OCI-LY7 (cell line): ENCODE measurements around the gene TAS2R13. TPM values are rescaled to one million over a fixed set of nuclear protein-coding genes. Genes with fewer than 3 reads are reported as not detected.

Experiments
- Bru-seq: library from RNA; stranded (reverse); fragments of 400-500 nt; gene quantifications from one replicate; lab custom pipeline; 2021; lab: Mats Ljungman, UMichigan
- BruChase-seq, 2 experiments: library from RNA; stranded (reverse); fragments of 400-500 nt; gene quantifications; one replicate each; lab custom pipeline; 2021; lab: Mats Ljungman, UMichigan
- BruUV-seq: library from RNA; stranded (reverse); fragments of 400-500 nt; replicated peaks from 2 replicates; lab custom pipeline; 2021; lab: Mats Ljungman, UMichigan
- CTCF ChIA-PET: fragments of 300-600 bp; sonication (Branson Sonifier 250); formaldehyde crosslinking; loops from one replicate; lab custom pipeline; 2022; ENCODE audit warnings: antibody characterized with exemption; ENCODE audit not compliant: unreplicated experiment; lab: Charles Lee
- POLR2A ChIA-PET: fragments of 300-600 bp; sonication (Branson Sonifier 250); formaldehyde crosslinking; loops from one replicate; lab custom pipeline; 2022; ENCODE audit warnings: antibody characterized with exemption; lab: Charles Lee
- DNase-seq: peaks from one replicate; pipeline ENCODE4 v3.0.0-alpha.2; 2015; ENCODE audit warnings: low spot score
- H2AFZ ChIP-seq: fragments of 200-600 bp; sonication (generic), shearing (Covaris generic); 2 replicates; pipeline ENCODE4 v1.6.1; 2014; ENCODE audit warnings: mild to moderate bottlenecking, antibody characterized with exemption, low read length, moderate library complexity
- H3K27ac ChIP-seq: fragments of 200-600 bp; sonication (generic); 2 replicates; pipeline ENCODE4 v1.5.1; 2014; ENCODE audit warnings: mixed run types, low read depth, mild to moderate bottlenecking, moderate library complexity, low read length, inconsistent platforms; ENCODE audit not compliant: poor library complexity, severe bottlenecking
- H3K36me3 ChIP-seq: fragments of 200-600 bp; sonication (generic); 2 replicates; pipeline ENCODE4 v1.6.1; 2014; ENCODE audit warnings: mild to moderate bottlenecking, antibody characterized with exemption, low read length, moderate library complexity, mixed read lengths; ENCODE audit not compliant: insufficient read depth
- H3K4me1 ChIP-seq: fragments of 200-600 bp; sonication (generic); 2 replicates; pipeline ENCODE4 v1.5.1; 2014; ENCODE audit warnings: mild to moderate bottlenecking, low read length; ENCODE audit not compliant: insufficient read depth, poor library complexity, severe bottlenecking
- H3K4me2 ChIP-seq: fragments of 200-600 bp; sonication (generic); 2 replicates; pipeline ENCODE4 v1.6.1; 2014; ENCODE audit warnings: mild to moderate bottlenecking, low read length
- H3K4me3 ChIP-seq: fragments of 200-600 bp; sonication (generic); 2 replicates; pipeline ENCODE4 v1.5.1; 2014; ENCODE audit warnings: mild to moderate bottlenecking, low read depth, low read length; ENCODE audit not compliant: poor library complexity, severe bottlenecking
- H3K79me2 ChIP-seq: fragments of 200-600 bp; sonication (generic); 2 replicates; pipeline ENCODE4 v1.6.1; 2016; ENCODE audit warnings: low read depth, mild to moderate bottlenecking, low read length, moderate library complexity, mixed read lengths; ENCODE audit not compliant: insufficient read depth
- H3K9me2 ChIP-seq: fragments of 200-600 bp; sonication (generic); 2 replicates; pipeline ENCODE4 v1.6.1; 2016; ENCODE audit warnings: mild to moderate bottlenecking, low read length, mixed read lengths; ENCODE audit not compliant: insufficient read depth
- H3K9me3 ChIP-seq: fragments of 200-600 bp; sonication (generic); 2 replicates; pipeline ENCODE4 v1.6.1; 2014; ENCODE audit warnings: mild to moderate bottlenecking, mixed run types, low read length, mixed read lengths
- H4K20me1 ChIP-seq: fragments of 200-600 bp; sonication (generic); 2 replicates; pipeline ENCODE4 v1.6.1; 2014; ENCODE audit warnings: mild to moderate bottlenecking, antibody characterized with exemption, low read length, moderate library complexity, mixed read lengths; ENCODE audit not compliant: insufficient read depth
- CTCF ChIP-seq: fragments of 200-600 bp; sonication (generic); conservative IDR thresholded peaks from 2 replicates; pipeline ENCODE4 v1.5.1; 2014; ENCODE audit warnings: mild to moderate bottlenecking, antibody characterized with exemption, low read length, moderate library complexity, mixed read lengths
- EZH2phosphoT487 ChIP-seq: fragments of 200-600 bp; sonication (generic); IDR thresholded peaks from 2 replicates; pipeline ENCODE4 v1.6.1; 2018; ENCODE audit warnings: low read depth, borderline replicate concordance, mild to moderate bottlenecking, mixed run types, antibody characterized with exemption, low read length, moderate library complexity, mixed read lengths
- intact Hi-C: fragments of 100-400 bp; cut with micrococcal nuclease; formaldehyde crosslinking; loops from one replicate; pipeline ENCODE4 v1.10.0; 2022; ENCODE audit not compliant: unreplicated experiment
- long read RNA-seq: library from polyadenylated mRNA; stranded (forward); transcript quantifications from one replicate; pipeline ENCODE4 v2.0.0, GENCODE V29; 2022
- total RNA-seq, 2 experiments: library from RNA; depleted of rRNA in 1 of 2; stranded (reverse); fragments of >200 nt in 1 of 2; shearing (Covaris generic) in 1 of 2; gene quantifications; 2 replicates each; pipeline ENCODE4 v1.2.3, GENCODE V29; 2014 to 2022

TAS2R13 gene, protein sequence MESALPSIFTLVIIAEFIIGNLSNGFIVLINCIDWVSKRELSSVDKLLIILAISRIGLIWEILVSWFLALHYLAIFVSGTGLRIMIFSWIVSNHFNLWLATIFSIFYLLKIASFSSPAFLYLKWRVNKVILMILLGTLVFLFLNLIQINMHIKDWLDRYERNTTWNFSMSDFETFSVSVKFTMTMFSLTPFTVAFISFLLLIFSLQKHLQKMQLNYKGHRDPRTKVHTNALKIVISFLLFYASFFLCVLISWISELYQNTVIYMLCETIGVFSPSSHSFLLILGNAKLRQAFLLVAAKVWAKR
- total RNA-seq (2014; rRNA removed; shearing (Covaris generic)) = 0.92 and 1.3 TPM in 2 replicates
- total RNA-seq (2022) = 0.81 and 1.2 TPM in 2 replicates
- percentile 48 among the genes with signal in this experiment for Bru-seq, nascent RNA
- BruChase-seq, experiment 1, labeled RNA remaining after a 6-hour chase = percentile 64 among the genes with signal in this experiment
- BruChase-seq, experiment 2, labeled RNA remaining after a 2-hour chase = percentile 67 among the genes with signal in this experiment
- long read RNA-seq = 0 reads

GRCh38 chr12:10909462-10909861 is at the start of gene TAS2R13:
TSS of gene TAS2R13 (minus strand) at chr12:10909562. CDS start at chr12:10909298, 264 bp downstream.
- H3K4me3 ChIP-seq = no peak within 1 kb of the TSS
- no peaks in the 10 kb centered on the region for H3K36me3 ChIP-seq
- no peaks in the 10 kb centered on the region for H3K4me1 ChIP-seq
- H3K27ac ChIP-seq = no peak within 1 kb of the TSS
- no peak within 1 kb of the TSS for H3K4me2 ChIP-seq
- intact Hi-C loops = no loop called here
- no peak within 1 kb of the TSS for H2AFZ ChIP-seq
- no peaks in the 10 kb centered on the region for H4K20me1 ChIP-seq
- no peaks in the 10 kb centered on the region for H3K9me3 ChIP-seq
- no peak for DNase-seq
- H3K9me2 ChIP-seq = no peaks in the 10 kb centered on the region
- ChIA-PET CTCF (no interaction called here), POLR2A (no interaction called here)
- H3K79me2 ChIP-seq = no peaks in the 10 kb centered on the region
- BruUV-seq = no TSS peak
- TF ChIP-seq EZH2phosphoT487 = no peak
- no peak for TF ChIP-seq CTCF

- no TSS peak for BruUV-seq
- H3K9me3 ChIP-seq = no peaks in the 10 kb centered on the region
These were observed 48.4 kb upstream of the TAS2R13 start for GRCh38 chr12:10957741-10958140.

More at GRCh38 chr12:10957741-10958140, 48.4 kb upstream of the TAS2R13 start:
- intact Hi-C loops = no loop called here
- H3K27ac ChIP-seq = no peak overlapping the region
- H2AFZ ChIP-seq = no peak overlapping the region
- H3K36me3 ChIP-seq = no peaks in the 10 kb centered on the region
- DNase-seq = no peak
- H3K4me3 ChIP-seq = no peak overlapping the region
- H3K79me2 ChIP-seq = no peaks in the 10 kb centered on the region
- no peak for TF ChIP-seq CTCF
- TF ChIP-seq EZH2phosphoT487 = no peak
- ChIA-PET CTCF (no interaction called here), POLR2A (no interaction called here)
- H3K4me2 ChIP-seq = no peak overlapping the region
- no peaks in the 10 kb centered on the region for H3K9me2 ChIP-seq
- H3K4me1 ChIP-seq = no peaks in the 10 kb centered on the region
- H4K20me1 ChIP-seq = no peaks in the 10 kb centered on the region
